Activated T-cell treated with anti-CD3 and anti-CD28 coated beads for 4 hours (primary cell): Measurements from ENCODE around the gene FDXR.
"Not testable (repeated sequence)": the region's sequence is repeated elsewhere in the genome, so short reads cannot be mapped to it uniquely, and the experiment has no call there.

Experiments used
- DNase-seq: peaks from one replicate; pipeline ENCODE4 v3.0.0-alpha.2; 2020

FDXR gene

DNA sequence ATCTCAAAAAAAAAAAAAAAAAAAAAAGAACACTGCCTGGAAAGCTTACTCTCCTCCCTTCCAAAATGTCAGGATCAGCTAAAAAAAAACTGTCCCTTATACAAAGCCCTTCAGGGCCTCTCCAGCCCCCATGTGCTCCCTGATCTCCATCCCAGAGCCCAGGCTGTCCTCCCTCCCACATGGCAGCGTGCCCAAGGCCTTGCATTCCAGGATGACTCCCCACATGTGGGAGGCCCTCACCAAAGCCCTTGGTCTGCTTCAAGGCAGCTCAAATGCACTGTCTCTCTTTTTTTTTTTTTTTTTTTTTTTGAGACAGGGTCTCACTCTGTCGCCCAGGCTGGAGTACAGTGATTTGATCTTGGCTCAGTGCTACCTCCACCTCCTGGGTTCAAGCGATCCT is 2.3 kb downstream of the FDXR start:
- no peak for DNase-seq

GRCh38 chr17:74870028-74870427 is 2.8 kb downstream of the FDXR start:
- DNase-seq, result not testable (repeated sequence)

- no peak for DNase-seq
These were observed 3.9 kb downstream of the FDXR start for GRCh38 chr17:74868908-74869255.

GRCh38 chr17:74868251-74868907 is 4.4 kb downstream of the FDXR start:
- no peak for DNase-seq

DNA sequence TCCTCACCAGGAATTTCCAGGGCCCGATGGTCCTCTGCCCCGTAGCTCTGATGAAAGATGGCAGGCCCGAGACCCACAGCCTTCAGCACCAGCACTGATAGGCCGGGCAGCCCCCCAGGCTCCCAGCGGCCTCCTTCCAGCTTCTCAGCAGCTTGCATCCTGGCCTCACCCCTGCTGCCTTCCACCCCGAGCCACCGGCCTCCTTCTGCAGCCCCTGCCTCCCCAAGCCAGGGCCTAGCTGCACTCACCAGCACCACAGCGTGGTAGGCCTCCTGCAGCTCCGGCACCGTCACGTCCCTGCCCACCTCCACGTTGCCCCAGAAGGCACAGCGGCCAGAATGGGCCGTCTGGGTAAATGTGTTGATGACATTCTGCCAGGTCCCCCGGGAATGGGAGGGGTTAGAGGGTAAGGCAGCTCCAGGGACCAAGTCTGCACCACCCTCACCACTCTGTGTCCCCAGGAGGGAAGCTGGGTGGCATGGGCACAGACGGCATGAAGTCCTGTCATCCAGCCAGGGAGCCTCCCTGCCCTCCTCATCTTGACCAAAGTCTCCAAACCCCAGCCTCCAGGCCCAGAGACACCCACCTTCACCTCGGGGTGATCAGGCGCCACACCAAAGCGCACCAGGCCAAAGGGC is 6.5 kb downstream of the FDXR start:
- DNase-seq, result no peak

DNA sequence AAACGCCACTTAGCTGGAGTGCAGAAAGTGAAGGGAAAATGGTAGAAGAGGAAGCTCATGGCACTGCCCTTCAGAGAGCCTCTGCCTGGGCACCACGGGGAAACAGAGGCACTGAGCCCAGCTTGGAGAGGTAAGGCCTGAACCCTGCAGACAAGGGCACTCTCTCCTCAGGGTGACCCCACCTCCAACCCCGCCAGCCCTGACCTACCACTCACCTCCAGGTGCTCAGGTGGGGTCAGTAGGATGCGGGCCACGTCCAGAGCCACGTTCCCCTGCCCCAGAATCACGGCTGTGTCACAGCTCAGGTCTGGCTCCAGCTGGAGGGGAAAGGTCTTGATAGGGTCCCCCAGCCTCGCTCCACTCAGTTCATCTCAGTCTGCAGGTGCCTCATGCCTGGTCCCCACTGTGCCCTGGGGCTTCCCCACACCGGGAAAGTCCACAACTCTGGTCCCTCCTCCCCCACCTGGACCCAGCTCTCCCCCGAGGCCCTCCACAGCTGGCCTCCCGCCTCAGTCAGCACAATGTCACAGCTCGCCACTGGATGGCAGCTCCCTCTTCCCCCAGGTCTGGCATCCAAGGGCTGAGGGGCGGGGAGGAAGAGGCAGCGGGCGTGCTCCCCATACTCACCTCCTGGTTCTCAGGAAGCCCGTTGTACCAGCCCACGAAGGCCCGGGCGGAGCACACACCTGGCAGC is 7.1 kb downstream of the FDXR start:
- DNase-seq, result no peak

- peak; percentile 65 for DNase-seq
These were observed 7.9 kb downstream of the FDXR start for GRCh38 chr17:74864866-74865395.

- no peak for DNase-seq
These were observed 8.4 kb downstream of the FDXR start for GRCh38 chr17:74864297-74864865.

DNA sequence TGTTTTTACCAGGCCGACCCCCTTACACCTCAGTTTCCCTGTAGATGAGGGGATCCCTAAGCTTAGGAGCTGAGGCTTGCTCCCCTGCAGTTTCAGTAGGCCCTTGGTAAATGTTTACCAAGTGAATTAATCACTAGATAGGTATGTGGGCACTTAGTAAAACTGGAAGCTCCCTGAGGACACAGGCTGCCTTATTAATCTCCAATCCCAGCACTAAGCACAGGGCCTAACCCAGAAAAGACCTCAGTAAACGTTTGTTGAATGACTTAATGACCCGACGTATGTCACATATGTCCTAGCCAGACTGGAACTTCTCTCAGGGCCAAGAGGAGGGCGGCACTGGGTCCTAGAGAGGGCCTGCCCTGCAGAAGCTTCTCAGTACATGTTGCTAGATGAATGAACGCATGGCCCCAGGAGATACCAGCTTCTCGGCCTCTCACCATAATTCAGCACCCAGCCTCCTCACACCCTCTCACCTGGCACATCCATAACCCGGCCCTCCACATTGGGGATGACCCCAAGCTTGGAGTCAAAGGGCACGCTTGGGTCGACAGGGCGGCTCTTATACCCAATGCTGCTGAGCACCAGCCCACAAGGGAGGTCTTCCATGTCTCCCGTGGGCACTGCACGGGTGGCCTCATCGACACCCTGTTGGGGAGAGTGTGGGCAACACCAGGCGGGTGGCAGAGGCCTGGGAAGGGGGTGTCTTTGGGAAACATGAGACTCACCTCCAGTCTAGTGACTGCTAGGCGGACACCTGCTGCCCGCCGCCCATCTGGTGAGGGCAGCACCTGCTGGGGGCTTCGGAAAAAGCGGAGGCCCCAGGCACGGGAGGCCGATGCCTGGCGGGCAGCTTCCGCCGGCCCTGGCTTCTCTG is 9.1 kb downstream of the FDXR start:
- DNase-seq, result no peak

DNA sequence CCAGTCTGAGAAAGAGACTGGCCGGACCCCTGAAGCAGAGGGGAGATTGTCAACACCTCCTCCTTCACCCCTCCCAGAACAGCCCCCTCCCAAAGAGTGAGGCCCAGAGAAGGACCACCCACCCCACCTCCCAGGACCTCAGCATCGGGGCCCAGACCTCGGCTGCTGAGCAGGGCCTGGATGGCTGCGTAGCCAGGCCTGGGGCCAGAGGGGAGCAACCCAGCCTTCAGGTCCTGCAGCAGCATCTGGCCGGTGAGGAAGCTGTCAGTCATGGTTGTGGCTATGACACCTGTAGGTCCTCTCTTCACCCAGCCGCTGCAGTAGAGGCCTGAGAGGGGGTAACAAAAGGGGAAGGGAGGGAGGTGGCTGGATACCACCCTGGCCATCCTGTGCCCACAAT is 9.9 kb downstream of the FDXR start:
- no peak for DNase-seq

DNA sequence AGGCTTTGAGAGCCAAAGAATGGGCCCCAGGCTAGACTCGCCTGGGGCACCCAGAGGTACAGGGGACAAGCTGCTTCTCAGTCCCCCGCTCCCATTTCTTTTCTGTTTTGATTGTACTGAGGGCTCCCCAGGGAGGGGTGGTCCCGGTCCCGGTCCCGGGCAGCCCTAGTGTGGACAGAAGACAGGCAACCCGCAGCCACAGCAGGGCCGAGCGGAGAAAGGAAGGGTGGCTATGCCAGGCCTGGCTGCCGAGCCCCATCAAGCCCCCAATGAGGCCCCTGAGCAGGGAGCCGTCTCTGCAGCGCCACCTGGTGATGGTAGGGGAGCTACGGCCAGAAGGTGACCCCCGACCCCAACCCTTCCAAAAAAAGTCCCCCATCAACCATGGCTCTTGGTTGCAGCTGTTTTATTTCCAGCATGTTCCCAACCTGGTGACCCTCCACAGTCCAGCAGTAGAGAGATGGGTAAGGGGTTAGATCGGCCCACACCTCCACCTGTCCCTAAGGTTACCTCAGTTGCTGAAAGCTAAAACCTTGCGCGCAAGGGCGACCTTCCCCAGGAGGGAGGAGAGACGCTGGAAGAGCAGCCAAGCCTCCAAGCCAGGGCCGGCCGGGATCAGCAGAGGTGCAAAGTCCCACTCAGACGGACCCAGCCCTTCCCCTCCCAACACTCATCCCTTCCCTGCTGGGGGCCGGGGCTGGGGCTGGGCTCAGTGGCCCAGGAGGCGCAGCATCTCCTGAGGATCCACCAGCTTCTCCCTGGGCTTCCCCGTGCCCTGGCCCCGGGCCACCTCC is 10.5 kb downstream of the FDXR start:
- DNase-seq, result peak; percentile 55

GRCh38 chr17:74861662-74862107 is 11.1 kb downstream of the FDXR start:
- DNase-seq, result no peak

DNA sequence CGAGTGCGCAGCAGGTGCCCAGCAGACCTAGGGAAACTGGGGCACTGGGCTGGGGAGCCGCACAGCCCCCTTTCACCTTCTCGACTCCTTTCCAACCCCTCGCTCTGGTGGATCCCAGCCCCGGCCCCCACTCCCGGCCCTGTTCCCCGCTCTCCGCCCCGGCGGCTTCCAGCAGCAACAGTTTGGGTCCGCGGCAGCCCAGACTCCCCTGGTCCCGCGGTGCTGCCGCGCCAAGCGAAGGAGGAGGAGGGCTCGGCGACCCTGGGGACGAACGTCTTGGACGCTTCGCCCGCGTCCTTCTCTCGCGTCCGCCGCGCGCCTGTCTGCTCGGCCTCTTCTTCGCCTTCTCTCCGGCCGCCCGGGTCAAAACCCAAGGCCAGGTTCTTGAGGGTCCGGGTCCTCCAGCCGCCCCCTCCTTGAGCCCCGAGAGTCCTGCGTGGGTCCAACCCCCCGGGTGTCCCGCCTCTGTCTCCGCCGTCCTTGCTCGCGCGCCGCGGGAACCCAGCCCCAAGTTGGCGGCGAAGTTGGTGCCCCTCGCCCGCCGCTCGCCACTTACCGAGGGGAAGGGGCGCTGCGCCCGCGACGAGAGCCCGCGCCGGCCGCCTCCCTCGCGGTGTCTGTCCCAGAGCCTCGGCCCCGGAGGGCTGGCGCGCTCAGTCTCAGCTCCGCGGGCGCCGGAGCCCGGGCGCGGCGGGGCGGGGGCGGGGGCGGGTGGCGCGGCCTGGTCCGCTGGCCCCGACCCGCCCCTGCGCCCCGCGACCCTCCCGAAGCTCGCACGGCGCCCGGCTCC is 11.7 kb downstream of the FDXR start:
- DNase-seq, result no peak

GRCh38 chr17:74860229-74860871 is 12.4 kb downstream of the FDXR start:
- DNase-seq, result no peak

GRCh38 chr17:74859459-74860228 is 13.2 kb downstream of the FDXR start, which contains the start of gene GRIN2C:
Gene GRIN2C (minus strand): TSS chr17:74859885. CDS start chr17:74855092, 4,793 bp downstream.
- peak; percentile 11 for DNase-seq

GRCh38 chr17:74858672-74859458 is 13.9 kb downstream of the FDXR start:
- DNase-seq, result no peak

- DNase-seq, result no peak
These were observed 15.6 kb downstream of the FDXR start for GRCh38 chr17:74857191-74857590.

- DNase-seq, result no peak
These were observed 16.7 kb downstream of the FDXR start for GRCh38 chr17:74856112-74856511.

DNA sequence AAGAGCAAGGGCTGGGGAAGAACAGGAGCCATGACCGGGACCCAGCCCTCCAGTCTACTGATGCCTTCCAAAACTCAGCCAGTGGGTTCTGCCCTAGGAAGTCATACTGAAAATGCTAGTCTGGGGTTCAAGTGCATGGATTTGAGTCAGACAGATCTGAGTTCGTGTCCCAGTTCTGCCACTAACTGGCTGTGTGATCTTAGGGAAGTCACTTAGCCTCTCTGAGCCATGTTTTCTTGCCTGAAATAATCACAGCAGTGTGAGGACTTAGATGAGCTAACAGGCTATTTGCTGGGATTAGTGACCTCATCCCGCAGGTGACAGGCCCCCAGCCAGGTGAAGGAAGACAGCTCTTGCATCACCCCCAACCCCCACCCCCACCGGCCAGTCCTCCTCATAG is 17.5 kb downstream of the FDXR start:
- no peak for DNase-seq
